HEK293T (cell line): ENCODE results near the gene SAMD4B.

Experiments
- ARNT ChIP-seq: fragments of 450-650 bp; IDR thresholded peaks from 2 replicates; pipeline ENCODE4 v1.6.1; 2017; ENCODE audit warnings: mild to moderate bottlenecking
- BHLHE40 ChIP-seq: fragments of 450-650 bp; IDR thresholded peaks from 2 replicates; pipeline ENCODE4 v1.6.1; 2016; ENCODE audit warnings: mild to moderate bottlenecking, moderate library complexity, borderline replicate concordance
- ELF4 ChIP-seq: fragments of 450-650 bp; IDR thresholded peaks from 2 replicates; pipeline ENCODE4 v1.6.1; 2017; ENCODE audit warnings: antibody characterized with exemption
- FOXK2 ChIP-seq: fragments of 450-650 bp; IDR thresholded peaks from 2 replicates; pipeline ENCODE4 v1.6.1; 2016; ENCODE audit warnings: mild to moderate bottlenecking

DNA sequence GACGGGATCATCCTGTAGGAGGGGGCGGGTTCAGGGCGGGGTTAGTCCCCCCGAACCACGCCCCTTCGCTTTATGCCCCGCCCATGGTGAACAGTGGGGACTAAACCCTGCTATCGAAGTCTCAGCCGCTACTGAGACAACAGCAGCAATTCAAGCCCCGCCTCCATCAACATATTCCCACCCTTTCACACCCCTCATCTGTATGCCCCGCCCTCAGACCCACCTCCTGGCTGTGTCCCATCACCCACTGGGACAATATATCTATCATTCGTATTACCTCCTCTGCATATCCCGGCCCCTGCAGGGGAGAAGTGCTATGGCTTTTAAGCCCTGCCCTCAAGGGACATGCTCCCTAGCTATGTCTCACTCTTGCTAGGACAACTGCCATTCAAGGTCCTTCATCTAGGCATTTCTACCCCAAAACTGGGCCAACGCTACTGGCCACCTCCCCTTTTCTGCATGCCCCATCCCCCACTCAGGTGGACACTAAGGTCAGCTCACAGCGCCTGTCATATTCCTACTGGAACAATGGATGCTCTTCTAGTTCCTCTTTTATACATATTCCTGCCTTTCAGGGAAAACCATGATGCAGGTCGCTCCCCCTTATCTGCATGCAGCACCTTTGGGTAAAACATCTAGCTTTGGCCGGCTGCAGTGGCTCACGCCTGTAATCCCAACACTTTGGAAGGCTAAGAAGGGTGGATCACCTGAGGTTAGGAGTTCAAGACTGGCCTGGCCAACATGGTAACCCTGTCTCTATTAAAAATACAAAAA, 33.5 kb upstream of the SAMD4B start:
- no peak for TF ChIP-seq FOXK2
- TF ChIP-seq BHLHE40, result no peak
- TF ChIP-seq ARNT, result no peak
- TF ChIP-seq ELF4, result no peak
